NT2/D1 (cell line): ENCODE measurements around the gene OPA3.

Experiments used
- SUZ12 ChIP-seq: IDR thresholded peaks from 2 replicates; pipeline ENCODE4 v1.6.1; 2011; ENCODE audit not compliant: insufficient read length, insufficient read depth; ENCODE audit errors: extremely low read depth
- YY1 ChIP-seq: IDR thresholded peaks from 2 replicates; pipeline ENCODE4 v1.6.1; 2011; ENCODE audit not compliant: insufficient read length, insufficient read depth
- ZNF274 ChIP-seq: IDR thresholded peaks from 2 replicates; pipeline ENCODE4 v1.6.1; 2011; ENCODE audit warnings: mild to moderate bottlenecking, low read depth, low read length

DNA sequence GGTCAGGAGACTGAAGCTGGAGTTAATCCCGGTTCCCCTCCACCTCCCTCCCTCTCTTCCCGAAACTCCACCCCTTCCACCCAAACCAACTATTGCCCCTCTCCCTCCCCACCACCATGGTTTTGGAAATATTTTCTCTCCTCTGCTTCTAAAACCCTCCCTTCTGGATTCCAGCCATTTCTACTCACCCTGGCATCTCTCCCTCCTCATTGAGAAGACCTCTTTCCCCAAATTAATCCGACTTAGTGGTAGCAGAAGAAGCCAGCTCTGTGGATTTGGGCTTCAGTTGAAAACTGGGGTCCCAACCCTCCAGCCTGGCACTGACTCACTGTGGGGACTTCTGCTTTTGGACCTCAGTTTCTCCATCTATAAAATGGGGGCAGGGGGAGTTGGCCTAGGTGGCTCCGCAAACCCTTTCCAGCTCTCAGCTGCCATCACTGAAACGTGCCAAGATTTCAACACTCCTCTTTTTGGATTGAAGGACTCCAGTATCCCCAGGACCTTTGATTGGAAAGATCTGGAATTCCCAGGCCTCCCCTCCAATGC lies 15.8 kb upstream of the OPA3 start:
- TF ChIP-seq ZNF274: no peak
- TF ChIP-seq SUZ12: no peak
- TF ChIP-seq YY1: no peak
